Measurements from ENCODE around the gene FAM181A. TPM values are rescaled to one million over a fixed set of nuclear protein-coding genes. Genes with fewer than 3 reads are reported as not detected.
A peak's percentile ranks its signal among the peaks of the same experiment; 100 is the strongest.

Gene FAM181A
- total RNA-seq, 3 donors from 2014 or later = not detected

- ATAC-seq (no peak), DNase-seq (no peak)
- Histone ChIP-seq H3K9me3 (no peaks in the 10 kb centered on the region), H3K4me3 (no peak overlapping the region), H3K4me1 (ENCODE audit: low read depth) (peaks cover 14% of the 10 kb centered on the region), H3K36me3 (ENCODE audit: low read depth) (no peaks in the 10 kb centered on the region)
- intact Hi-C loops (cut with DNase I, micrococcal nuclease) = no loop called here
- TF ChIP-seq CTCF (IDR thresholded peaks at IDR 0.05) = no peak
These were observed 26.8 kb downstream of the FAM181A start for GRCh38 chr14:93953739-93954515.

- Histone ChIP-seq H3K9me3 (no peaks in the 10 kb centered on the region), H3K4me3 (no peak overlapping the region), H3K4me1 (ENCODE audit: low read depth) (peaks cover 14% of the 10 kb centered on the region), H3K36me3 (ENCODE audit: low read depth) (no peaks in the 10 kb centered on the region)
- intact Hi-C loops (cut with DNase I, micrococcal nuclease) = no loop called here
- ATAC-seq (no peak), DNase-seq (peak in 1 of 3 donors; percentile 17)
- no peak for TF ChIP-seq CTCF (IDR thresholded peaks at IDR 0.05)
These were observed 27.3 kb downstream of the FAM181A start for GRCh38 chr14:93954516-93954830.

GRCh38 chr14:93954900-93955849 is 28.0 kb downstream of the FAM181A start:
- H3K4me3 ChIP-seq = no peak overlapping the region
- no peak for TF ChIP-seq CTCF (IDR thresholded peaks at IDR 0.05)
- H3K4me1 ChIP-seq (ENCODE audit: low read depth) = peaks cover 14% of the 10 kb centered on the region
- H3K36me3 ChIP-seq (ENCODE audit: low read depth) = no peaks in the 10 kb centered on the region
- ATAC-seq (peak; percentile 59), DNase-seq (peak; percentile 44 to 72 (median 46))
- intact Hi-C loops (cut with DNase I, micrococcal nuclease) = no loop called here
- no peaks in the 10 kb centered on the region for H3K9me3 ChIP-seq

GRCh38 chr14:93955850-93956481 is 28.8 kb downstream of the FAM181A start:
- H3K4me3 ChIP-seq = no peak overlapping the region
- no peaks in the 10 kb centered on the region for H3K36me3 ChIP-seq (ENCODE audit: low read depth)
- DNase-seq (no peak), ATAC-seq (no peak)
- intact Hi-C loops (cut with DNase I, micrococcal nuclease) = no loop called here
- peaks cover 14% of the 10 kb centered on the region for H3K4me1 ChIP-seq (ENCODE audit: low read depth)
- no peak for TF ChIP-seq CTCF (IDR thresholded peaks at IDR 0.05)
- no peaks in the 10 kb centered on the region for H3K9me3 ChIP-seq

- no peaks in the 10 kb centered on the region for H3K9me3 ChIP-seq
- intact Hi-C loops (cut with DNase I, micrococcal nuclease) = no loop called here
- H3K4me1 ChIP-seq (ENCODE audit: low read depth) = peaks cover 14% of the 10 kb centered on the region
- H3K4me3 ChIP-seq = no peak overlapping the region
- DNase-seq (no peak), ATAC-seq (no peak)
- TF ChIP-seq CTCF (IDR thresholded peaks at IDR 0.05) = no peak
- no peaks in the 10 kb centered on the region for H3K36me3 ChIP-seq (ENCODE audit: low read depth)
These were observed 29.6 kb downstream of the FAM181A start for GRCh38 chr14:93956514-93957332.

Measured in mucosa of descending colon (tissue), 3 donors.